IgD-negative memory B cell (primary cell): ENCODE results near the gene APOD. TPM values are rescaled to one million over a fixed set of nuclear protein-coding genes. Genes with fewer than 3 reads are reported as not detected.
"Not testable (repeated sequence)": the region's sequence is repeated elsewhere in the genome, so short reads cannot be mapped to it uniquely, and the experiment has no call there.

ENCODE experiments used
- H3K27ac Mint-ChIP-seq, 3 donors: one replicate each; pipeline ENCODE4 v1.8.0; 2020 to 2022; ENCODE audit warnings: mild to moderate bottlenecking in 3 of 3, mixed read lengths in 3 of 3, moderate library complexity in 1 of 3
- H3K27me3 Mint-ChIP-seq: one replicate; pipeline ENCODE4 v1.8.0; 2021; ENCODE audit warnings: mixed read lengths
- H3K36me3 Mint-ChIP-seq: one replicate; pipeline ENCODE4 v1.8.0; 2020; ENCODE audit warnings: mild to moderate bottlenecking, mixed read lengths
- H3K4me1 Mint-ChIP-seq, 3 donors: one replicate each; pipeline ENCODE4 v1.8.0; 2020 to 2022; ENCODE audit warnings: mixed read lengths in 3 of 3, mild to moderate bottlenecking in 1 of 3
- H3K4me3 Mint-ChIP-seq, 4 donors: one replicate each; pipeline ENCODE4 v1.8.0; 2020 to 2022; ENCODE audit warnings: mild to moderate bottlenecking in 4 of 4, mixed read lengths in 4 of 4, moderate library complexity in 3 of 4
- H3K9me3 Mint-ChIP-seq, 3 donors: one replicate each; pipeline ENCODE4 v1.8.0; 2020 to 2021; ENCODE audit warnings: mixed read lengths in 3 of 3, mild to moderate bottlenecking in 1 of 3
- polyA plus RNA-seq: library from polyadenylated mRNA; unstranded; fragments of 300-500 nt; fragmentation: Illumina TruSeq; gene quantifications from one replicate; pipeline ENCODE4 v1.2.3, GENCODE V29; 2021

The APOD gene
- polyA plus RNA-seq, 1 donor from 2014 or later, result not detected

GRCh38 chr3:195622012-195622411, 38.3 kb upstream of the APOD start:
- H3K4me1 Mint-ChIP-seq, H3K27me3 Mint-ChIP-seq, H3K9me3 Mint-ChIP-seq, H3K36me3 Mint-ChIP-seq: not testable (repeated sequence)
- peak overlapping the region in 1 of 4 donors; percentile 28 for H3K4me3 Mint-ChIP-seq
- peak overlapping the region in 1 of 3 donors; percentile 79 for H3K27ac Mint-ChIP-seq

GRCh38 chr3:195621095-195621494, 37.4 kb upstream of the APOD start:
- not testable (repeated sequence) for H3K4me1 Mint-ChIP-seq, H3K4me3 Mint-ChIP-seq

GRCh38 chr3:195620476-195620875, 36.7 kb upstream of the APOD start:
- H3K4me3 Mint-ChIP-seq, H3K9me3 Mint-ChIP-seq, H3K36me3 Mint-ChIP-seq, H3K27ac Mint-ChIP-seq, H3K27me3 Mint-ChIP-seq, H3K4me1 Mint-ChIP-seq: not testable (repeated sequence)

More at GRCh38 chr3:195621095-195621494, 37.4 kb upstream of the APOD start:
- H3K36me3 Mint-ChIP-seq, H3K27me3 Mint-ChIP-seq, H3K9me3 Mint-ChIP-seq, H3K27ac Mint-ChIP-seq: not testable (repeated sequence)

GRCh38 chr3:195619591-195620369, 36.0 kb upstream of the APOD start:
- H3K4me1 Mint-ChIP-seq, H3K27me3 Mint-ChIP-seq, H3K27ac Mint-ChIP-seq, H3K9me3 Mint-ChIP-seq, H3K4me3 Mint-ChIP-seq, H3K36me3 Mint-ChIP-seq: not testable (repeated sequence)

GRCh38 chr3:195617784-195618659, 34.3 kb upstream of the APOD start:
- H3K36me3 Mint-ChIP-seq, H3K4me1 Mint-ChIP-seq, H3K9me3 Mint-ChIP-seq, H3K27me3 Mint-ChIP-seq, H3K4me3 Mint-ChIP-seq, H3K27ac Mint-ChIP-seq: not testable (repeated sequence)

GRCh38 chr3:195617134-195617533, 33.4 kb upstream of the APOD start:
- H3K36me3 Mint-ChIP-seq, H3K4me3 Mint-ChIP-seq, H3K27ac Mint-ChIP-seq, H3K27me3 Mint-ChIP-seq, H3K4me1 Mint-ChIP-seq, H3K9me3 Mint-ChIP-seq: not testable (repeated sequence)

- Mint-ChIP-seq H3K9me3 (no peaks in the 10 kb centered on the region), H3K27me3 (no peaks in the 10 kb centered on the region), H3K27ac (no peak overlapping the region), H3K36me3 (no peaks in the 10 kb centered on the region), H3K4me1 (peaks cover 0 to 9% (median 2%) of the 10 kb centered on the region in 3 donors), H3K4me3 (no peak overlapping the region)
Measured at GRCh38 chr3:195616681-195617080, 32.9 kb upstream of the APOD start.

GRCh38 chr3:195615952-195616537, 32.3 kb upstream of the APOD start:
- H3K9me3 Mint-ChIP-seq, H3K27me3 Mint-ChIP-seq, H3K4me1 Mint-ChIP-seq, H3K36me3 Mint-ChIP-seq, H3K4me3 Mint-ChIP-seq, H3K27ac Mint-ChIP-seq: not testable (repeated sequence)

- not testable (repeated sequence) for H3K4me1 Mint-ChIP-seq, H3K27me3 Mint-ChIP-seq, H3K36me3 Mint-ChIP-seq, H3K9me3 Mint-ChIP-seq
- Mint-ChIP-seq H3K4me3 (peak overlapping the region in 3 of 4 donors; percentile 38 to 81 (median 80)), H3K27ac (peak overlapping the region in 1 of 3 donors; percentile 8)
Measured at GRCh38 chr3:195614672-195615504, 31.1 kb upstream of the APOD start.

- Mint-ChIP-seq H3K27ac (no peak overlapping the region), H3K9me3 (peaks cover 0 to 4% (median 2%) of the 10 kb centered on the region in 3 donors), H3K27me3 (peaks cover 7% of the 10 kb centered on the region), H3K36me3 (no peaks in the 10 kb centered on the region), H3K4me1 (peaks cover 0 to 9% (median 2%) of the 10 kb centered on the region in 3 donors), H3K4me3 (no peak overlapping the region)
Measured at GRCh38 chr3:195613468-195614069, 29.8 kb upstream of the APOD start.

- Mint-ChIP-seq H3K27ac (peak overlapping the region in 1 of 3 donors; percentile 67), H3K36me3 (no peaks in the 10 kb centered on the region), H3K4me3 (peak overlapping the region in 1 of 4 donors; percentile 27), H3K27me3 (peaks cover 7% of the 10 kb centered on the region), H3K9me3 (peaks cover under 1 to 11% (median 3%) of the 10 kb centered on the region in 3 donors), H3K4me1 (peaks cover 0 to 9% (median 2%) of the 10 kb centered on the region in 3 donors)
Measured at GRCh38 chr3:195612075-195612800, 28.5 kb upstream of the APOD start.

GRCh38 chr3:195609229-195609628, 25.5 kb upstream of the APOD start:
- Mint-ChIP-seq H3K27ac (no peak overlapping the region), H3K36me3 (no peaks in the 10 kb centered on the region), H3K27me3 (peaks cover 7% of the 10 kb centered on the region), H3K4me1 (peaks cover 0 to 4% (median 0%) of the 10 kb centered on the region in 3 donors), H3K4me3 (peak overlapping the region in 1 of 4 donors; percentile 82), H3K9me3 (peaks cover 4 to 20% (median 5%) of the 10 kb centered on the region in 3 donors)

- not testable (repeated sequence) for H3K4me1 Mint-ChIP-seq, H3K27me3 Mint-ChIP-seq, H3K9me3 Mint-ChIP-seq, H3K27ac Mint-ChIP-seq, H3K4me3 Mint-ChIP-seq, H3K36me3 Mint-ChIP-seq
Measured at GRCh38 chr3:195601785-195602184, 18.0 kb upstream of the APOD start.

- no peaks in the 10 kb centered on the region for H3K27me3 Mint-ChIP-seq
- H3K4me3 Mint-ChIP-seq, result no peak overlapping the region
- peaks cover 0 to 8% (median 6%) of the 10 kb centered on the region in 3 donors for H3K4me1 Mint-ChIP-seq
- peaks cover 0 to 7% (median 2%) of the 10 kb centered on the region in 3 donors for H3K9me3 Mint-ChIP-seq
- H3K27ac Mint-ChIP-seq, result no peak overlapping the region
- H3K36me3 Mint-ChIP-seq, result no peaks in the 10 kb centered on the region
Measured at GRCh38 chr3:195601382-195601781, 17.6 kb upstream of the APOD start.
